Activated T-helper 1 cell treated with anti-CD3 and anti-CD28 coated beads, Interleukin-12 subunit alpha, Interleukin-12 subunit beta, Interleukin-2, Interleukin-4 antibody, amounts not matched to agents 30 ng/mL and 10 ng/mL and 1 ng/mL, durations not matched to agents 14 hours and 24 hours and 36 hours (primary cell): ENCODE results near the gene COPB1. TPM values are rescaled to one million over a fixed set of nuclear protein-coding genes. Genes with fewer than 3 reads are reported as not detected.

Experiments used
- DNase-seq: peaks from one replicate; pipeline ENCODE4 v3.0.0; 2021; ENCODE audit warnings: low spot score
- H3K27ac Mint-ChIP-seq: one replicate; pipeline ENCODE4 v1.8.0; 2021; ENCODE audit warnings: mild to moderate bottlenecking, mixed read lengths
- H3K27me3 Mint-ChIP-seq: one replicate; pipeline ENCODE4 v1.8.0; 2022; ENCODE audit warnings: mild to moderate bottlenecking, moderate library complexity, mixed read lengths; ENCODE audit not compliant: insufficient read depth
- H3K36me3 Mint-ChIP-seq: one replicate; pipeline ENCODE4 v1.8.0; 2021; ENCODE audit warnings: low read depth, mixed read lengths
- H3K4me1 Mint-ChIP-seq: one replicate; pipeline ENCODE4 v1.8.0; 2021; ENCODE audit warnings: low read depth, mixed read lengths
- H3K4me3 Mint-ChIP-seq: one replicate; pipeline ENCODE4 v1.8.0; 2021; ENCODE audit warnings: mild to moderate bottlenecking, moderate library complexity, mixed read lengths
- H3K9me3 Mint-ChIP-seq: one replicate; pipeline ENCODE4 v1.8.0; 2021; ENCODE audit warnings: mixed read lengths
- intact Hi-C: fragments of 100-400 bp; cut with micrococcal nuclease; formaldehyde crosslinking; loops from one replicate; pipeline ENCODE4 v1.15.1; 2024
- total RNA-seq: library from RNA; stranded (reverse); gene quantifications from 2 replicates; pipeline ENCODE4 v1.2.3, GENCODE V29; 2022

The COPB1 gene
- total RNA-seq, 1 donor from 2014 or later = 94.8 TPM

GRCh38 chr11:14499178-14499559 lies 442 bp downstream of the COPB1 start:
- peaks cover 30% of the 10 kb centered on the region for H3K36me3 Mint-ChIP-seq
- no peaks in the 10 kb centered on the region for H3K27me3 Mint-ChIP-seq
- peaks cover 52% of the 10 kb centered on the region for H3K4me1 Mint-ChIP-seq
- intact Hi-C loops = loop anchor here (1.0 to 10.0 kb wide), 7 partner anchors 14 to 1034 kb away; partner anchors contain the start of genes BTBD10, CYP2R1, PSMA1 and RRAS2
- peak overlapping the region; percentile 65 for H3K27ac Mint-ChIP-seq
- H3K4me3 Mint-ChIP-seq = peak overlapping the region; percentile 100
- peaks cover 4% of the 10 kb centered on the region for H3K9me3 Mint-ChIP-seq
- DNase-seq = no peak

GRCh38 chr11:14480716-14481115 lies 18.9 kb downstream of the COPB1 start:
- Mint-ChIP-seq H3K27me3 (no peaks in the 10 kb centered on the region), H3K36me3 (peaks cover 40% of the 10 kb centered on the region), H3K9me3 (no peaks in the 10 kb centered on the region), H3K4me3 (no peak overlapping the region), H3K27ac (no peak overlapping the region), H3K4me1 (peaks cover 7% of the 10 kb centered on the region)
- intact Hi-C loops = no loop called here
- no peak for DNase-seq

GRCh38 chr11:14471127-14471526 lies 28.5 kb downstream of the COPB1 start:
- intact Hi-C loops = no loop called here
- H3K4me1 Mint-ChIP-seq = peaks cover 44% of the 10 kb centered on the region

GRCh38 chr11:14463623-14464022 lies 36.0 kb downstream of the COPB1 start:
- Mint-ChIP-seq H3K9me3 (no peaks in the 10 kb centered on the region), H3K27ac (no peak overlapping the region), H3K4me1 (peaks cover 5% of the 10 kb centered on the region), H3K36me3 (peaks cover 29% of the 10 kb centered on the region), H3K27me3 (no peaks in the 10 kb centered on the region), H3K4me3 (no peak overlapping the region)
- DNase-seq = no peak
- intact Hi-C loops = loop anchor here (2.0 kb wide), 1 partner anchor 15 kb away; no protein-coding TSS in a partner anchor

More at GRCh38 chr11:14471127-14471526, 28.5 kb downstream of the COPB1 start:
- no peaks in the 10 kb centered on the region for H3K27me3 Mint-ChIP-seq
- no peaks in the 10 kb centered on the region for H3K9me3 Mint-ChIP-seq
- peaks cover 67% of the 10 kb centered on the region for H3K36me3 Mint-ChIP-seq
- no peak overlapping the region for H3K4me3 Mint-ChIP-seq
- DNase-seq = no peak
- H3K27ac Mint-ChIP-seq = no peak overlapping the region

- no peak for DNase-seq
- H3K4me1 Mint-ChIP-seq = no peaks in the 10 kb centered on the region
- no peak overlapping the region for H3K4me3 Mint-ChIP-seq
- intact Hi-C loops = no loop called here
- no peaks in the 10 kb centered on the region for H3K9me3 Mint-ChIP-seq
- peaks cover 26% of the 10 kb centered on the region for H3K36me3 Mint-ChIP-seq
- H3K27me3 Mint-ChIP-seq = no peaks in the 10 kb centered on the region
- H3K27ac Mint-ChIP-seq = no peak overlapping the region
Measured at GRCh38 chr11:14460147-14460546, 39.5 kb downstream of the COPB1 start.

GRCh38 chr11:14458377-14458776 lies 41.2 kb downstream of the COPB1 start:
- H3K27me3 Mint-ChIP-seq = no peaks in the 10 kb centered on the region
- H3K36me3 Mint-ChIP-seq = peaks cover 24% of the 10 kb centered on the region

GRCh38 chr11:14455648-14456430 lies 43.8 kb downstream of the COPB1 start:
- no peak for DNase-seq
- no peak overlapping the region for H3K4me3 Mint-ChIP-seq
- no peak overlapping the region for H3K27ac Mint-ChIP-seq
- H3K4me1 Mint-ChIP-seq = no peaks in the 10 kb centered on the region
- no peaks in the 10 kb centered on the region for H3K9me3 Mint-ChIP-seq
- peaks cover 27% of the 10 kb centered on the region for H3K36me3 Mint-ChIP-seq
- H3K27me3 Mint-ChIP-seq = no peaks in the 10 kb centered on the region
- intact Hi-C loops = loop anchor here (1.0 to 10.0 kb wide), 4 partner anchors 74 to 681 kb away; partner anchors contain the start of gene RRAS2

More at GRCh38 chr11:14458377-14458776, 41.2 kb downstream of the COPB1 start:
- DNase-seq = no peak
- Mint-ChIP-seq H3K9me3 (no peaks in the 10 kb centered on the region), H3K4me3 (no peak overlapping the region), H3K27ac (no peak overlapping the region), H3K4me1 (no peaks in the 10 kb centered on the region)
- intact Hi-C loops = loop anchor here (5.0 to 10.0 kb wide), 2 partner anchors 76 to 684 kb away; no protein-coding TSS in a partner anchor

- no peaks in the 10 kb centered on the region for H3K4me1 Mint-ChIP-seq
- no peaks in the 10 kb centered on the region for H3K27me3 Mint-ChIP-seq
- H3K4me3 Mint-ChIP-seq = no peak overlapping the region
- peaks cover 27% of the 10 kb centered on the region for H3K36me3 Mint-ChIP-seq
- no peak overlapping the region for H3K27ac Mint-ChIP-seq
- no peaks in the 10 kb centered on the region for H3K9me3 Mint-ChIP-seq
- intact Hi-C loops = loop anchor here (1.0 to 10.0 kb wide), 5 partner anchors 73 to 680 kb away; partner anchors contain the start of gene RRAS2
- DNase-seq = no peak
Measured at GRCh38 chr11:14454861-14455632, 44.6 kb downstream of the COPB1 start.

- intact Hi-C loops = loop anchor here (5.0 to 10.0 kb wide), 2 partner anchors 495 to 677 kb away; no protein-coding TSS in a partner anchor
- no peaks in the 10 kb centered on the region for H3K27me3 Mint-ChIP-seq
- DNase-seq = no peak
- H3K4me3 Mint-ChIP-seq = no peak overlapping the region
- H3K4me1 Mint-ChIP-seq = peaks cover 12% of the 10 kb centered on the region
- peaks cover 17% of the 10 kb centered on the region for H3K36me3 Mint-ChIP-seq
- H3K27ac Mint-ChIP-seq = no peak overlapping the region
- H3K9me3 Mint-ChIP-seq = no peaks in the 10 kb centered on the region
Measured at GRCh38 chr11:14451825-14452224, 47.8 kb downstream of the COPB1 start.

GRCh38 chr11:14449302-14449714 lies 50.3 kb downstream of the COPB1 start:
- intact Hi-C loops = no loop called here
- Mint-ChIP-seq H3K4me1 (peaks cover 26% of the 10 kb centered on the region), H3K9me3 (no peaks in the 10 kb centered on the region), H3K27me3 (no peaks in the 10 kb centered on the region), H3K4me3 (no peak overlapping the region), H3K36me3 (peaks cover 13% of the 10 kb centered on the region), H3K27ac (no peak overlapping the region)
- DNase-seq = no peak

GRCh38 chr11:14448240-14448639 lies 51.4 kb downstream of the COPB1 start:
- Mint-ChIP-seq H3K4me1 (peaks cover 26% of the 10 kb centered on the region), H3K4me3 (no peak overlapping the region), H3K27ac (no peak overlapping the region), H3K27me3 (no peaks in the 10 kb centered on the region), H3K36me3 (peaks cover 13% of the 10 kb centered on the region), H3K9me3 (no peaks in the 10 kb centered on the region)
- no peak for DNase-seq
- intact Hi-C loops = no loop called here

GRCh38 chr11:14446701-14447169 lies 52.9 kb downstream of the COPB1 start:
- H3K27ac Mint-ChIP-seq = no peak overlapping the region
- H3K9me3 Mint-ChIP-seq = no peaks in the 10 kb centered on the region
- intact Hi-C loops = no loop called here
- no peak for DNase-seq
- no peaks in the 10 kb centered on the region for H3K27me3 Mint-ChIP-seq
- H3K4me1 Mint-ChIP-seq = peaks cover 26% of the 10 kb centered on the region
- no peak overlapping the region for H3K4me3 Mint-ChIP-seq
- peaks cover 14% of the 10 kb centered on the region for H3K36me3 Mint-ChIP-seq
